Karpas-422 (cell line): ENCODE measurements around the gene BMP7. TPM values are rescaled to one million over a fixed set of nuclear protein-coding genes. Genes with fewer than 3 reads are reported as not detected.
A peak's percentile ranks its signal among the peaks of the same experiment; 100 is the strongest.

Source experiments
- DNase-seq: peaks from one replicate; pipeline ENCODE4 v3.0.0-alpha.2; 2015
- H2AFZ ChIP-seq: fragments of 200-600 bp; sonication (generic); 2 replicates; pipeline ENCODE4 v1.6.1; 2014; ENCODE audit warnings: antibody characterized with exemption, low read length, mixed read lengths
- H3K27ac ChIP-seq: fragments of 200-600 bp; sonication (generic); 2 replicates; pipeline ENCODE4 v1.5.1; 2014; ENCODE audit warnings: mild to moderate bottlenecking, low read length, moderate library complexity
- H3K27me3 ChIP-seq: fragments of 200-600 bp; sonication (generic); 2 replicates; pipeline ENCODE4 v1.6.1; 2014; ENCODE audit warnings: low read length, mixed read lengths
- H3K36me3 ChIP-seq: fragments of 200-600 bp; sonication (generic); 2 replicates; pipeline ENCODE4 v1.6.1; 2014; ENCODE audit warnings: low read length, mixed read lengths; ENCODE audit not compliant: insufficient read depth
- H3K4me1 ChIP-seq: fragments of 200-600 bp; sonication (generic); 2 replicates; pipeline ENCODE4 v1.6.1; 2014; ENCODE audit warnings: mild to moderate bottlenecking, low read length, mixed read lengths
- H3K4me2 ChIP-seq: fragments of 200-600 bp; sonication (generic); 2 replicates; pipeline ENCODE4 v1.6.1; 2014; ENCODE audit warnings: low read length, low read depth, mild to moderate bottlenecking; ENCODE audit not compliant: poor library complexity, severe bottlenecking
- H3K4me3 ChIP-seq: fragments of 200-600 bp; sonication (generic); 2 replicates; pipeline ENCODE4 v1.5.1; 2014; ENCODE audit warnings: mild to moderate bottlenecking, antibody characterized with exemption, low read length, mixed read lengths
- H3K79me2 ChIP-seq: fragments of 200-600 bp; sonication (generic); 2 replicates; pipeline ENCODE4 v1.6.1; 2014; ENCODE audit warnings: mild to moderate bottlenecking, low read length, mixed read lengths
- H3K9ac ChIP-seq: fragments of 200-600 bp; sonication (generic); 2 replicates; pipeline ENCODE4 v1.6.0; 2014; ENCODE audit warnings: low read length
- H3K9me2 ChIP-seq: fragments of 200-600 bp; sonication (generic), shearing (Covaris generic); replicated peaks from 2 replicates; pipeline ENCODE4 v1.6.0; 2014; ENCODE audit warnings: mild to moderate bottlenecking, low read length, moderate library complexity; ENCODE audit not compliant: insufficient read depth
- H3K9me3 ChIP-seq: fragments of 300-700, 200-600 bp; sonication (generic); 2 replicates; pipeline ENCODE4 v1.6.1; 2014; ENCODE audit warnings: low read length, mixed read lengths
- H4K20me1 ChIP-seq: fragments of 200-600 bp; sonication (generic); 2 replicates; pipeline ENCODE4 v1.6.1; 2014; ENCODE audit warnings: mild to moderate bottlenecking, antibody characterized with exemption, low read length, low read depth; ENCODE audit not compliant: insufficient read depth
- total RNA-seq: library from RNA; depleted of rRNA; stranded (reverse); fragments of >200 nt; shearing (Covaris generic); gene quantifications from 2 replicates; pipeline ENCODE4 v1.2.3, GENCODE V29; 2014; ENCODE audit warnings: low replicate concordance

The BMP7 gene
- total RNA-seq, 1 experiment from 2014 or later = not detected

DNA sequence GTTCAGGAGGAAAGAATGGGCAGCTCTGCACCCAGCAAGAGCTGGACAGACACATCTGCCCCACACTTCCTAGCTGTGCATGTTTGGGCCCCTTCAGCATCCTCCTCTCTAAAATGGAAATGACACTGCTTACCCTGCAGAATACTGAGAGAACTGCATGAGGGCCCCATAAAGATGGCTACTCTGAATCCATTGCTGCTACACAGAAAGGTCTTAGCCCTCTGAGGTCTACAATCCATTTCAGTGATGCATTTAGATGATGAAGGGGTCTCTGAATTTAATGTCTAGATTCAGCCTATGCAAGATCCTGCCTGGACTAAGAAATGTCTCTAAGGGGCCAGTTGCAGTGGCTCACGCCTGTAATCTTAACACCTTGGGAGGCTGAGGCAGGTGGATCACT is 11.3 kb downstream of the BMP7 start:
- H3K36me3 ChIP-seq = no peaks in the 10 kb centered on the region
- no peaks in the 10 kb centered on the region for H3K27me3 ChIP-seq
- H3K4me1 ChIP-seq = peaks cover 55% of the 10 kb centered on the region
- H3K4me2 ChIP-seq = no peak overlapping the region
- H3K27ac ChIP-seq = no peak overlapping the region
- H3K9ac ChIP-seq = no peak overlapping the region
- no peaks in the 10 kb centered on the region for H3K9me3 ChIP-seq
- H4K20me1 ChIP-seq = no peaks in the 10 kb centered on the region
- no peak overlapping the region for H3K4me3 ChIP-seq
- H3K9me2 ChIP-seq = no peaks in the 10 kb centered on the region
- H3K79me2 ChIP-seq = no peaks in the 10 kb centered on the region
- no peak for DNase-seq
- H2AFZ ChIP-seq = peak overlapping the region; percentile 92; the same call in 1 of the 2 replicates

GRCh38 chr20:57252559-57253162 is 13.8 kb downstream of the BMP7 start:
- H3K9me3 ChIP-seq = no peaks in the 10 kb centered on the region
- H3K79me2 ChIP-seq = no peaks in the 10 kb centered on the region
- H3K4me2 ChIP-seq = peak overlapping the region; percentile 36
- H4K20me1 ChIP-seq = no peaks in the 10 kb centered on the region
- no peaks in the 10 kb centered on the region for H3K36me3 ChIP-seq
- H3K4me1 ChIP-seq = peaks cover 52% of the 10 kb centered on the region
- H3K9me2 ChIP-seq = no peaks in the 10 kb centered on the region
- no peaks in the 10 kb centered on the region for H3K27me3 ChIP-seq
- H3K4me3 ChIP-seq = no peak overlapping the region
- peak overlapping the region; percentile 10; the same call in 1 of the 2 replicates for H3K9ac ChIP-seq
- H3K27ac ChIP-seq = no peak overlapping the region
- no peak for DNase-seq
- H2AFZ ChIP-seq = peak overlapping the region; percentile 29; the same call in 1 of the 2 replicates

DNA sequence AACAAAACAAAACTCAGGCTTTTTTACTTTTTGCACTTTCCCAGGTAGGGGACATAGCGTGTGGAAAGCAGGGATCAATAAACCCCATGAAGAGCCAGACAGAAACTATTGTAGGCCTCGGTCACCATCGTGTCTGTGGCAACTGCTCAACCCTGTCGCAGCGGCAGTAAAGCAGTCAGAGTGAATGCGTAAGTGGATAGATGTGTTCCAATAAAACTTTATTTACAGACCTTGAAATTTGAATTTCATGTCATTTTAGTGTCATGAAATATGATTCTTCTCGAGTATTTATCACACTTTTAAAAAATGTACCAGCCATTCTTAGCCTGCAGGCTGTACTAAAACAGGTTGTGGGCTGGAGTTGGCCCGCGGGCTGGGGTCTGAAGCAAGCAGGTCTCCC is 14.5 kb downstream of the BMP7 start:
- Histone ChIP-seq H3K4me3 (no peak overlapping the region), H3K9me2 (no peaks in the 10 kb centered on the region), H3K4me1 (peaks cover 59% of the 10 kb centered on the region), H3K27me3 (no peaks in the 10 kb centered on the region), H3K36me3 (no peaks in the 10 kb centered on the region), H3K79me2 (no peaks in the 10 kb centered on the region), H3K9me3 (no peaks in the 10 kb centered on the region), H4K20me1 (no peaks in the 10 kb centered on the region), H2AFZ (peak overlapping the region; percentile 29; the same call in 1 of the 2 replicates), H3K4me2 (peak overlapping the region; percentile 36), H3K9ac (0 out of 2 replicates have a peak overlapping the region, but pooled peaks have one; percentile 10), H3K27ac (no peak overlapping the region)
- no peak for DNase-seq

GRCh38 chr20:57251344-57251743 is 15.1 kb downstream of the BMP7 start:
- H3K4me2 ChIP-seq = peak overlapping the region; percentile 44
- no peak overlapping the region for H3K27ac ChIP-seq

DNA sequence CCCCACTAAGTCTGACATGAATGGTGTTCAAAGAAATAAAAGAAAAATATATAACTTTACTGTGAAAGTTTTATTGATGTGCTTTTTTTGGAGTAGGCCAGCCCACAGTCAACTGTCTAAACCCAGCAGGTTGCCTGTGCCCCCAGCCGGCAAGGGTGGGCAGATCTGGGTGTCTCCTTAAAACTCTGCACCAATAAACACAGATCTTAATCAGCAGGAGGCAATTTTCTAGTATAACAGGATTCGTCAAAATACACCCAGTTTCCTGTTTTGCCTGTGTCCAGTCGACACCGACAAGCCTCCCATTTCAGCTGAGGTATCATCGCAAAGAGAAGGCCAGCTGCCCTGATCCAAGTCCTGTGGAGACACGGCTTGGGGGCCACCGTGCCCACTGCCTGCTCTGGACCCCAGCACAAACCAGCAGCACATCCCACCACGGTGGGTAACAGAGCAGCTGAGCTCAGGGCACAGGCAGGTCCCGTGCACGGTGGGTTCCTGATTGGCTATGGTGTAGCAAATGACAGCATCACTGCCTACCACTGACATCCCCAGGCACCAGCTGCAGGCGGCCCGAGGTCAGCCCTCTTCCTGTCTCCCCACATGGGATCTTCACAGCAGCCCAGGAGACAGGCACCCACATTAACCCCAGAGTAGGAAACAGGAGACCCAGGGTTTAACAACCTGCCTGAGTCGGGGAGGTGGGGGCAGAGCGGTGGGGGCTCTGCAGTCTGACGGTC is 15.7 kb downstream of the BMP7 start:
- Histone ChIP-seq H2AFZ (peak overlapping the region; percentile 54; the same call in 1 of the 2 replicates), H3K9me3 (no peaks in the 10 kb centered on the region), H3K9ac (peak overlapping the region; percentile 49), H4K20me1 (no peaks in the 10 kb centered on the region), H3K79me2 (no peaks in the 10 kb centered on the region), H3K4me1 (peaks cover 57% of the 10 kb centered on the region), H3K27me3 (no peaks in the 10 kb centered on the region), H3K9me2 (no peaks in the 10 kb centered on the region), H3K4me2 (peak overlapping the region; percentile 44), H3K4me3 (no peak overlapping the region), H3K27ac (no peak overlapping the region), H3K36me3 (no peaks in the 10 kb centered on the region)
- DNase-seq = peak; percentile 65

More at GRCh38 chr20:57251344-57251743, 15.1 kb downstream of the BMP7 start:
- peak overlapping the region; percentile 54; the same call in 1 of the 2 replicates for H2AFZ ChIP-seq
- no peaks in the 10 kb centered on the region for H3K36me3 ChIP-seq
- no peaks in the 10 kb centered on the region for H3K27me3 ChIP-seq
- H3K9me2 ChIP-seq = no peaks in the 10 kb centered on the region
- peaks cover 59% of the 10 kb centered on the region for H3K4me1 ChIP-seq
- H3K79me2 ChIP-seq = no peaks in the 10 kb centered on the region
- no peak for DNase-seq
- H4K20me1 ChIP-seq = no peaks in the 10 kb centered on the region
- peak overlapping the region; percentile 49; the same call in 1 of the 2 replicates for H3K9ac ChIP-seq
- no peak overlapping the region for H3K4me3 ChIP-seq
- H3K9me3 ChIP-seq = no peaks in the 10 kb centered on the region

DNA sequence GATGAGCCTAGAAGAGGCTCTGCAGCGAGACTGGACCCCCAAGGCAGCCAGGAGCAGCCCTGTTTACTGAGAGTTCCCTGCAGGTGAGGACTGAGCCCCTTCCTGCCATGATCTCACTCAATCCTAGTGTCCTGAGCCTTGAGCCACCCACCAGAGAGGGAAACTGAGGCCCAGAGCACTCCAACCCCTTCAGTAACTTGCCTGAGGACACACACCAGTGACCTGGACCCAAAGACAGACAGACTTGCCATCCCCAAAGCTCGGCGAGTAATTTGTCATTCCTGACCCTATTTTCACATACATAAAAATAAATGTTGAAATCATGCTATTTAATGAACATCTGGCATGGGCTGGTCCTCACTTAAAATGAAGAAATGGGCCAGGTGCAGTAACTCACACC is 16.7 kb downstream of the BMP7 start:
- no peaks in the 10 kb centered on the region for H3K9me3 ChIP-seq
- no peaks in the 10 kb centered on the region for H3K79me2 ChIP-seq
- no peaks in the 10 kb centered on the region for H4K20me1 ChIP-seq
- no peak overlapping the region for H3K9ac ChIP-seq
- peaks cover 59% of the 10 kb centered on the region for H3K4me1 ChIP-seq
- H3K36me3 ChIP-seq = no peaks in the 10 kb centered on the region
- no peak for DNase-seq
- no peak overlapping the region for H2AFZ ChIP-seq
- H3K4me2 ChIP-seq = no peak overlapping the region
- no peaks in the 10 kb centered on the region for H3K27me3 ChIP-seq
- H3K27ac ChIP-seq = no peak overlapping the region
- no peaks in the 10 kb centered on the region for H3K9me2 ChIP-seq
- H3K4me3 ChIP-seq = no peak overlapping the region

DNA sequence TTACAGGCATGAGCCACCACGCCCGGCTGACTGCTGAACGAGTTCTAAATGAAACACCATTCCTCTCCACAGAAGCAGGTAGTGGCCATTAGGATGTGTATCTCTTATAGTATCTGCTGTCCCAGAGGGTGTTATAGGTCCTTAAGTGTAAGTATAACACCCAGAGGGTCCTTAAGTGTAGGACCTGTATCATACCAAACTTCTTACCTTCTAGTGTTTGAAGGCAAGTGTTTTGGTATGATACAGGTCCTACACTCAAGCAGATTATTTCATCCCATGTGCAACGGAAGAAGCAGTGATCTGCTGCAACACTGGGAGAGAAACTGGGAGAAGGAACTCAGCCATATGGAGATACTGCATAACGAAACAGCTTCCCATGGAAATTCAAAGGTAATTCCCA is 17.4 kb downstream of the BMP7 start:
- Histone ChIP-seq H3K9me2 (no peaks in the 10 kb centered on the region), H3K79me2 (no peaks in the 10 kb centered on the region), H3K4me3 (no peak overlapping the region), H3K4me1 (peaks cover 62% of the 10 kb centered on the region), H3K9ac (no peak overlapping the region), H3K36me3 (no peaks in the 10 kb centered on the region), H3K27me3 (no peaks in the 10 kb centered on the region), H3K27ac (no peak overlapping the region), H4K20me1 (no peaks in the 10 kb centered on the region), H2AFZ (no peak overlapping the region), H3K4me2 (no peak overlapping the region), H3K9me3 (no peaks in the 10 kb centered on the region)
- no peak for DNase-seq

DNA sequence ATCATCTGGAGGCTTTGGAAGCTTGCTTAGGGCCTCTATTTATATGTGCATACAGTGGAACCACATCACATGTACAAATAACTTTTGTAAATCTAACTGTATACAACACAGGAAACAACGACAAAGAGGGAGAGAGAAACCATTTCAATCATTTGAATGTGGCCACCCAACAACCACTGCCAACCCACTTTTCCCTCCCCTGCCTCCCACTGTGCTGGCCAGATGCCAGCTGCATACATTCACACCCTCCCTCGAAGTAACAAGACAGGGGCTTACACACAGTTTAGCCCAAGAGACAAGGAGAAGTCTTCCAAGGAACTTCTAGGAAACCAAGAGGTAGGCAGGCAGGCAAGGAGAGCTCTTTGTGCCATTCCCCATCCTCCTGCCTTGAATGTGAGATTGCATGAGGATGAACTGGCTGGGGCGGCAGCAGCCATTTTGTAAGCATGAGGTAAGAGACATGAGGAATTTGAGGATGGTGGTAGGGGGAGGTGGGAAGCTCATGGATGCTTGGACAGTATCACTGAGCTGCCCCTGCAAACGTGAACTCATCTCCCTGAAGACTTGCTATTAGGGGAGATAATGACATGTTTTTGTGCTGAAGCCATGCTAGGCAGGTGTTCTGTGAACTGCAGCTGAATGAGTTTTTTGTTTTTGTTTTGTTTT is 18.2 kb downstream of the BMP7 start:
- Histone ChIP-seq H3K4me3 (no peak overlapping the region), H3K9me2 (no peaks in the 10 kb centered on the region), H3K4me2 (no peak overlapping the region), H3K9ac (no peak overlapping the region), H3K79me2 (no peaks in the 10 kb centered on the region), H3K9me3 (no peaks in the 10 kb centered on the region), H3K4me1 (peaks cover 65% of the 10 kb centered on the region), H3K27ac (no peak overlapping the region), H3K36me3 (no peaks in the 10 kb centered on the region), H4K20me1 (no peaks in the 10 kb centered on the region), H2AFZ (no peak overlapping the region), H3K27me3 (no peaks in the 10 kb centered on the region)
- DNase-seq = no peak
